ENCODE measurements around the gene FAM204A. TPM values are rescaled to one million over a fixed set of nuclear protein-coding genes. Genes with fewer than 3 reads are reported as not detected.

FAM204A gene
- total RNA-seq, 1 experiment from 2014 or later, result 27.3 TPM

DNA sequence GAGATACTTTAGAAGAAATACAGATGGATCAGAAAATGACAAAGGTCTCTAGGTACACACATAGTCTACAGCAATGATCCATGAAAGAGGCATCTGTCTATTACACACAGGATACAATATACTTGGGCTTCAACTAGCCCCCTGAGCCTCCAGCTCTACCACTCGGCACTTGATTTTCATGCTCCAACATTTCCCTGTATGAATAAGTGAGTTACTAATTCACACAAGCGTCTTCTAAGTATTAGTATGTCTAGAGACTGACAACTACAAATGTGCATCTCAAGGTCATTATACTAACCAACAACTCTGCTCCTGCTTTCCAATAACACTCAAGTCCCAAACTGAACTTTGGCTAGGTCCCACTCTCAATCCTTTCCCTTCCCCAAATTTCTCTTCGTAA lies 8.3 kb downstream of the FAM204A start:
- no peaks in the 10 kb centered on the region for H3K9me2 ChIP-seq (replicated peaks; ENCODE audit: low read length)
- TF ChIP-seq EZH2 (IDR thresholded peaks at IDR 0.05; ENCODE audit: low read length, unreplicated experiment), result no peak
- TF ChIP-seq, protein P1, sequence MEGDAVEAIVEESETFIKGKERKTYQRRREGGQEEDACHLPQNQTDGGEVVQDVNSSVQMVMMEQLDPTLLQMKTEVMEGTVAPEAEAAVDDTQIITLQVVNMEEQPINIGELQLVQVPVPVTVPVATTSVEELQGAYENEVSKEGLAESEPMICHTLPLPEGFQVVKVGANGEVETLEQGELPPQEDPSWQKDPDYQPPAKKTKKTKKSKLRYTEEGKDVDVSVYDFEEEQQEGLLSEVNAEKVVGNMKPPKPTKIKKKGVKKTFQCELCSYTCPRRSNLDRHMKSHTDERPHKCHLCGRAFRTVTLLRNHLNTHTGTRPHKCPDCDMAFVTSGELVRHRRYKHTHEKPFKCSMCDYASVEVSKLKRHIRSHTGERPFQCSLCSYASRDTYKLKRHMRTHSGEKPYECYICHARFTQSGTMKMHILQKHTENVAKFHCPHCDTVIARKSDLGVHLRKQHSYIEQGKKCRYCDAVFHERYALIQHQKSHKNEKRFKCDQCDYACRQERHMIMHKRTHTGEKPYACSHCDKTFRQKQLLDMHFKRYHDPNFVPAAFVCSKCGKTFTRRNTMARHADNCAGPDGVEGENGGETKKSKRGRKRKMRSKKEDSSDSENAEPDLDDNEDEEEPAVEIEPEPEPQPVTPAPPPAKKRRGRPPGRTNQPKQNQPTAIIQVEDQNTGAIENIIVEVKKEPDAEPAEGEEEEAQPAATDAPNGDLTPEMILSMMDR (conservative IDR thresholded peaks at IDR 0.05; ENCODE audit: low read depth, low read length), result no peak
- no peak for TF ChIP-seq EZH2phosphoT487 (IDR thresholded peaks at IDR 0.05; ENCODE audit: borderline replicate concordance, low read length)
- H3K4me3 ChIP-seq (ENCODE audit: low read length), result no peak overlapping the region
- intact Hi-C loops (cut with micrococcal nuclease), result no loop called here
- ChIA-PET CTCF (no interaction called here), POLR2A (ENCODE audit: unreplicated experiment) (no interaction called here)
- ATAC-seq, result no peak
- peaks cover 13% of the 10 kb centered on the region; the same call in 1 of the 2 replicates for H3K79me2 ChIP-seq (ENCODE audit: low read length)
- no peak overlapping the region for H3K4me2 ChIP-seq (ENCODE audit: low read length)
- H3K36me3 ChIP-seq (ENCODE audit: low read depth, low read length), result peaks cover 36% of the 10 kb centered on the region
- no peak overlapping the region for H2AFZ ChIP-seq (ENCODE audit: low read length)
- no peaks in the 10 kb centered on the region for H3K9me3 ChIP-seq (ENCODE audit: low read length)
- no peaks in the 10 kb centered on the region for H3F3A ChIP-seq (ENCODE audit: low read length, unreplicated experiment)
- H3K4me1 ChIP-seq (ENCODE audit: insufficient read depth, low read length), result no peaks in the 10 kb centered on the region
- BruUV-seq (replicated peaks), result no TSS peak
- H3K27ac ChIP-seq (ENCODE audit: low read length), result no peak overlapping the region
- no peak for DNase-seq
- H3K27me3 ChIP-seq (ENCODE audit: low read length), result no peaks in the 10 kb centered on the region
- H4K20me1 ChIP-seq (ENCODE audit: low read length), result no peaks in the 10 kb centered on the region
- no peak overlapping the region for H3K9ac ChIP-seq (ENCODE audit: low read length)

DNA sequence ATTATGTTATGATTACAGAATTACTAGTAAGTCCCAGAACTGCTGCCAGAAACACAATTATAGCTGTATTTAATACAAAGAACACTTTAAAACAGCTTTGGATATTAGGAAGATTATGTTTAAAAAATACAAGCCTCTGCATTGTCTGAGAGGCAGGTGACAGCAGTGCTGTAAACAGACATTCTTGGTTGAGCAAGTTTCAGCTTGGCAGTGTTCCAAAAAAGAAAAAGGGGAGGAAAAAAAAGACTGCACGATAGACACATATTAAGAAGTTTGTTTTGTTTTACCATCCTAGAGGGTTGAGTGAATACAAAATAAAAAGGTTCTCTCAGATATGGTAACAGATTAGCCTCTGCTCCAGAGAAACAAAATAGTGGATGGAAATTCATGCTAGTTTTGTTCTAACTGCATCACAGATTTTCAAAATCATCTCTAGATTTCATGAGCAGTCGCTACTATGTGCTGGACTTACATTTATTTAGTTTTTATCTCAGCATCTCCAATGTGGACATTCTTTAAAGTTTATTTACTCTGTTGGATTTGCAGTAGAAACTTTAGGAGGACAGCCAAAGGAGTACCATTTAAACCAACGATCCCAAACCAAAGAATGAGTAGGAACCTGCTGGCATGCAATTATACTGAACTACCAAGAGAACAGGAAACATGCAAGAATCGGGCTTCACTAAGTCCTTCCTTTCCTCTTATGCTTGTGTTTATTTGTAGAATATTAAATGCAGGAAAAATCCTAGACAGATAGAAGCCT lies 9.0 kb downstream of the FAM204A start:
- intact Hi-C loops (cut with micrococcal nuclease), result no loop called here
- Histone ChIP-seq H3K27me3 (ENCODE audit: low read length) (no peaks in the 10 kb centered on the region), H3F3A (ENCODE audit: low read length, unreplicated experiment) (no peaks in the 10 kb centered on the region), H2AFZ (ENCODE audit: low read length) (no peak overlapping the region), H3K4me2 (ENCODE audit: low read length) (no peak overlapping the region), H3K4me1 (ENCODE audit: insufficient read depth, low read length) (no peaks in the 10 kb centered on the region), H3K79me2 (ENCODE audit: low read length) (0 out of 2 replicates have a peak, but pooled peaks cover 7% of the 10 kb centered on the region), H3K27ac (ENCODE audit: low read length) (no peak overlapping the region), H3K9me2 (replicated peaks; ENCODE audit: low read length) (no peaks in the 10 kb centered on the region), H3K9ac (ENCODE audit: low read length) (no peak overlapping the region), H3K36me3 (ENCODE audit: low read depth, low read length) (peaks cover 37% of the 10 kb centered on the region), H3K4me3 (ENCODE audit: low read length) (no peak overlapping the region), H3K9me3 (ENCODE audit: low read length) (no peaks in the 10 kb centered on the region), H4K20me1 (ENCODE audit: low read length) (no peaks in the 10 kb centered on the region)
- ATAC-seq (no peak), DNase-seq (peak; percentile 18)
- POLR2A ChIA-PET (ENCODE audit: unreplicated experiment), result no interaction called here
- no TSS peak for BruUV-seq (replicated peaks)
- CTCF ChIA-PET, result no interaction called here
- TF ChIP-seq, protein P1 (conservative IDR thresholded peaks at IDR 0.05; ENCODE audit: low read depth, low read length), result no peak
- TF ChIP-seq EZH2 (IDR thresholded peaks at IDR 0.05; ENCODE audit: low read length, unreplicated experiment) (no peak), EZH2phosphoT487 (IDR thresholded peaks at IDR 0.05; ENCODE audit: borderline replicate concordance, low read length) (no peak)

DNA sequence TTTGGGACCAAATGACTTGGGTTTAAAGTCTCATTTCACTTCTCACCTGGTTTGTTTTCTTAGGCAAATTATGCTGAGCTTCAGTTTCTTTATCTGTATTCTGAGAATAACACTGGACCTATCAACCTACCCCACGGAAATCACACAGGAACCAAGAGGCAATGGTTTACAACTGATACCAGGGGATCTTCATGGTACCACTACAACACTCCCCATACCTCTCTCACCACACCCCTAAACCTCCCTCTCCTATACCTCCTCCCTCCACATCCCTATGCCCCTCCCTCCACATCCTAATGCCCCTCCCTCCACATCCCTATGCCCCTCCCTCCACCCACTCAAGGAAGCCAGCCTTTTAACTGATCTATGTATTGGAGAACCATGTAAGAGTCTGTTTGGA lies 9.9 kb downstream of the FAM204A start:
- H4K20me1 ChIP-seq (ENCODE audit: low read length), result no peaks in the 10 kb centered on the region
- H2AFZ ChIP-seq (ENCODE audit: low read length), result no peak overlapping the region
- H3K9me2 ChIP-seq (replicated peaks; ENCODE audit: low read length), result no peaks in the 10 kb centered on the region
- H3K4me1 ChIP-seq (ENCODE audit: insufficient read depth, low read length), result no peaks in the 10 kb centered on the region
- H3K27me3 ChIP-seq (ENCODE audit: low read length), result no peaks in the 10 kb centered on the region
- H3K36me3 ChIP-seq (ENCODE audit: low read depth, low read length), result peaks cover 37% of the 10 kb centered on the region
- H3K27ac ChIP-seq (ENCODE audit: low read length), result no peak overlapping the region
- H3K79me2 ChIP-seq (ENCODE audit: low read length), result 0 out of 2 replicates have a peak, but pooled peaks cover 1% of the 10 kb centered on the region
- H3F3A ChIP-seq (ENCODE audit: low read length, unreplicated experiment), result no peaks in the 10 kb centered on the region
- no peak for DNase-seq
- no peak overlapping the region for H3K4me2 ChIP-seq (ENCODE audit: low read length)
- no peaks in the 10 kb centered on the region for H3K9me3 ChIP-seq (ENCODE audit: low read length)
- peak; percentile 24; the same call in 1 of the 2 replicates for ATAC-seq
- BruUV-seq (replicated peaks), result no TSS peak
- H3K4me3 ChIP-seq (ENCODE audit: low read length), result no peak overlapping the region
- no peak for TF ChIP-seq EZH2 (IDR thresholded peaks at IDR 0.05; ENCODE audit: low read length, unreplicated experiment)
- TF ChIP-seq, protein P1 (conservative IDR thresholded peaks at IDR 0.05; ENCODE audit: low read depth, low read length), result no peak
- no peak overlapping the region for H3K9ac ChIP-seq (ENCODE audit: low read length)
- ChIA-PET CTCF (no interaction called here), POLR2A (ENCODE audit: unreplicated experiment) (no interaction called here)
- intact Hi-C loops (cut with micrococcal nuclease), result no loop called here
